SK-N-SH (cell line): ENCODE results near the gene DCANP1. TPM values are rescaled to one million over a fixed set of nuclear protein-coding genes. Genes with fewer than 3 reads are reported as not detected.
A peak's percentile ranks its signal among the peaks of the same experiment; 100 is the strongest.

ENCODE experiments used
- CTCF ChIA-PET: fragments of 300-600, 350-600 bp; formaldehyde crosslinking; extraction: SDS; loops from one replicate; lab custom pipeline; 2021; lab: Yijun Ruan, JAX
- POLR2A ChIA-PET: fragments of 350-600 bp; sonication (Branson Sonifier 250); formaldehyde crosslinking; extraction: SDS; loops from one replicate; lab custom pipeline; 2020; ENCODE audit warnings: antibody characterized with exemption, inconsistent platforms; lab: Yijun Ruan, JAX
- DNase-seq: peaks from one replicate; pipeline ENCODE4 v3.0.0; 2012
- H2AFZ ChIP-seq: fragments of 200-600 bp; sonication (generic); 2 replicates; pipeline ENCODE4 v1.8.1; 2016; ENCODE audit warnings: antibody characterized with exemption, mild to moderate bottlenecking, low read depth
- H3F3A ChIP-seq: fragments of 200-600 bp; sonication (generic); replicated peaks from 2 replicates; pipeline ENCODE3; 2016; ENCODE audit warnings: antibody characterized with exemption, mild to moderate bottlenecking; ENCODE audit not compliant: insufficient read depth
- H3K27ac ChIP-seq, 2 experiments: fragments of 200-500 bp in 1 of 2; fragments of 200-600 bp in 1 of 2; sonication (Bioruptor generic) in 1 of 2; sonication (generic), shearing (Covaris generic) in 1 of 2; 2 replicates each; pipeline versions ENCODE4 v1.5.1 to v1.6.1; 2014 to 2016; ENCODE audit warnings: low read depth in 2 of 2, inconsistent platforms in 1 of 2, low read length in 1 of 2, mild to moderate bottlenecking in 1 of 2, mixed read lengths in 1 of 2
- H3K27me3 ChIP-seq: fragments of 200-600 bp; sonication (generic), shearing (Covaris generic); 2 replicates; pipeline ENCODE4 v1.6.1; 2016; ENCODE audit warnings: mixed run types; ENCODE audit not compliant: insufficient read depth
- H3K36me3 ChIP-seq, 2 experiments: fragments of 200-500 bp in 1 of 2; fragments of 200-600 bp in 1 of 2; sonication (Bioruptor generic) in 1 of 2; sonication (generic) in 1 of 2; replicated peaks in 1 of 2; 2 replicates each; pipeline versions ENCODE3 to v1.5.1; 2014 to 2016; ENCODE audit warnings: low read length in 1 of 2, mild to moderate bottlenecking in 1 of 2; ENCODE audit not compliant: insufficient read depth in 2 of 2, control insufficient read depth in 1 of 2
- H3K4me1 ChIP-seq, 2 experiments: fragments of 200-500 bp in 1 of 2; fragments of 200-600 bp in 1 of 2; sonication (Bioruptor generic) in 1 of 2; sonication (generic), shearing (Covaris generic) in 1 of 2; 2 replicates each; pipeline versions ENCODE4 v1.5.1 to v1.6.1; 2014 to 2016; ENCODE audit warnings: low read depth in 1 of 2, low read length in 1 of 2, mixed run types in 1 of 2; ENCODE audit not compliant: insufficient read depth in 2 of 2, control insufficient read depth in 1 of 2
- H3K4me2 ChIP-seq: fragments of 200-600 bp; sonication (generic), shearing (Covaris generic); 2 replicates; pipeline ENCODE4 v1.6.1; 2017; ENCODE audit warnings: mixed run types
- H3K4me3 ChIP-seq, 2 experiments: fragments of 200-500 bp in 1 of 2; fragments of 200-600 bp in 1 of 2; sonication (Bioruptor generic) in 1 of 2; sonication (generic), shearing (Covaris generic) in 1 of 2; 2 replicates each; pipeline versions ENCODE4 v1.5.1 to v1.8.1; 2014 to 2016; ENCODE audit warnings: low read depth in 2 of 2, inconsistent platforms in 1 of 2, low read length in 1 of 2, mild to moderate bottlenecking in 1 of 2, mixed read lengths in 1 of 2, moderate library complexity in 1 of 2
- H3K79me2 ChIP-seq: fragments of 200-600 bp; sonication (generic); 2 replicates; pipeline ENCODE4 v1.8.1; 2017; ENCODE audit warnings: mild to moderate bottlenecking; ENCODE audit not compliant: insufficient read depth
- H3K9ac ChIP-seq: fragments of 200-600 bp; sonication (generic); 2 replicates; pipeline ENCODE4 v1.6.1; 2017; ENCODE audit warnings: mixed run types
- H3K9me2 ChIP-seq: fragments of 200-600 bp; sonication (generic); 2 replicates; pipeline ENCODE4 v1.6.1; 2017; ENCODE audit warnings: mixed run types
- H3K9me3 ChIP-seq: fragments of 200-600 bp; sonication (generic); 2 replicates; pipeline ENCODE4 v1.6.1; 2017; ENCODE audit warnings: mixed run types, mild to moderate bottlenecking, moderate library complexity
- H4K20me1 ChIP-seq: fragments of 200-600 bp; sonication (generic); 2 replicates; pipeline ENCODE4 v1.6.1; 2017; ENCODE audit warnings: mild to moderate bottlenecking, mixed run types; ENCODE audit not compliant: insufficient read depth
- CHD2 ChIP-seq: fragments of 150-350 bp; IDR thresholded peaks from 2 replicates; pipeline ENCODE4 v1.6.1; 2018; ENCODE audit warnings: low read length; ENCODE audit not compliant: partially characterized antibody
- FOSL2 ChIP-seq: IDR thresholded peaks from 2 replicates; pipeline ENCODE4 v1.4.0; 2012; ENCODE audit warnings: low read depth, mild to moderate bottlenecking, moderate library complexity, borderline replicate concordance
- FOXJ3 ChIP-seq: sonication (generic); formaldehyde crosslinking; IDR thresholded peaks from 2 replicates; pipeline ENCODE4 v1.5.1; 2020; ENCODE audit warnings: mild to moderate bottlenecking, missing genetic modification reagents
- FOXM1 ChIP-seq: IDR thresholded peaks from 2 replicates; pipeline ENCODE4 v1.4.0; 2012; ENCODE audit warnings: low read depth, mild to moderate bottlenecking
- GABPA ChIP-seq: IDR thresholded peaks from 2 replicates; pipeline ENCODE4 v1.4.0; 2012; ENCODE audit warnings: low read depth, mild to moderate bottlenecking
- NFIC ChIP-seq: IDR thresholded peaks from 2 replicates; pipeline ENCODE4 v1.4.0; 2012; ENCODE audit warnings: borderline replicate concordance
- NRF1 ChIP-seq: IDR thresholded peaks from 2 replicates; pipeline ENCODE4 v1.6.1; 2012; ENCODE audit warnings: low read depth, mild to moderate bottlenecking, low read length
- RAD21 ChIP-seq: IDR thresholded peaks from 2 replicates; pipeline ENCODE4 v1.6.1; 2012; ENCODE audit warnings: mild to moderate bottlenecking, low read length
- RXRA ChIP-seq: IDR thresholded peaks from 2 replicates; pipeline ENCODE4 v1.4.0; 2012; ENCODE audit warnings: low read depth, mild to moderate bottlenecking, borderline replicate concordance
- SMC3 ChIP-seq: IDR thresholded peaks from 2 replicates; pipeline ENCODE4 v1.6.1; 2012; ENCODE audit warnings: low read depth, low read length, improper control_type of control experiment
- TCF12 ChIP-seq: IDR thresholded peaks from 2 replicates; pipeline ENCODE4 v1.4.0; 2012
- TEAD4 ChIP-seq: IDR thresholded peaks from 2 replicates; pipeline ENCODE4 v1.4.0; 2012; ENCODE audit warnings: mild to moderate bottlenecking, borderline replicate concordance; ENCODE audit not compliant: insufficient read depth
- WGBS: methylation state at CpG from one replicate; pipeline ENCODE4 v1.1.6; 2017; ENCODE audit warnings: low lambda C conversion rate; 5-methylcytosine and 5-hydroxymethylcytosine counted together
- polyA plus RNA-seq, 3 experiments: library from polyadenylated mRNA; depleted of rRNA; stranded (reverse); fragments of >200 nt; gene quantifications; 2 replicates each; pipeline ENCODE4 v1.2.3, GENCODE V29; 2012
- TF ChIP-seq, protein P1 (sequence below): fragments of 200-600 bp; sonication (generic); IDR thresholded peaks from 2 replicates; pipeline ENCODE4 v1.6.1; 2017; ENCODE audit warnings: antibody characterized with exemption, mild to moderate bottlenecking, moderate library complexity
- TF ChIP-seq, protein P2 (sequence below): IDR thresholded peaks from 2 replicates; pipeline ENCODE4 v1.4.0; 2012; ENCODE audit warnings: low read depth, borderline replicate concordance
- TF ChIP-seq, protein P3 (sequence below): IDR thresholded peaks from 2 replicates; pipeline ENCODE4 v1.4.0; 2012; ENCODE audit warnings: low read depth
- TF ChIP-seq, protein P4 (sequence below): IDR thresholded peaks from 2 replicates; pipeline ENCODE4; 2012
- TF ChIP-seq, protein P5 (sequence below): fragments of 150-350 bp; IDR thresholded peaks from 2 replicates; pipeline ENCODE4 v1.6.1; 2016; ENCODE audit warnings: mild to moderate bottlenecking, low read depth, low read length
- TF ChIP-seq, protein P6 (sequence below): IDR thresholded peaks from 2 replicates; pipeline ENCODE4 v1.4.0; 2012; ENCODE audit warnings: low read depth, borderline replicate concordance

DCANP1 gene
- polyA plus RNA-seq, 1 of the 3 experiments (the other 2 are of a cell fraction), result not detected

DNA sequence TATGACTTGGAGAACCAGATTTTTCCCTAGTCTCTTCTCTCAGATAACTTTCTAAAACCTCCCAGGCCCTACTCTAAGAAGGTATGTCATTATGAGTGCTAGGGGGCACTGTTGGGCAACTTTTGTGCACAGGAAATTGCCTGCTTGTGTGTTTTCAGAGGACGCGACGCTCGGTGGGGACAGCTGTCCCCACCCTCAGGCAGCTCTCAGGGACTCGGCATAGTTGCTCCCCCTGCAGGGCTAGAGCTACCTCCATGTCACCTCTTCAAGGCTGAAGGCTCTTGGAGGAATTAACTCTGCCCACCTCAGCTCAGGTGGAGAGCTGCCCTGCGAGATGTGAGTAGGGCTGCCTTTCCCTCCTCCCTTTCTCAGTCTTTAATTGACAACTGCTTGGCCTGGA lies 15.2 kb upstream of the DCANP1 start:
- 3% methylated on average over 5 of the region's 6 CpGs for WGBS
- peak; percentile 68 for DNase-seq
- Histone ChIP-seq H3K27me3 (peaks cover 69% of the 10 kb centered on the region), H4K20me1 (no peaks in the 10 kb centered on the region), H3K4me1 (peaks cover 0 to 3% of the 10 kb centered on the region in 2 experiments; a peak in 1 of 4 replicates), H3K9ac (no peak overlapping the region), H3K4me3 (no peak overlapping the region), H3K79me2 (no peaks in the 10 kb centered on the region), H3K9me3 (no peaks in the 10 kb centered on the region), H3K9me2 (no peaks in the 10 kb centered on the region), H3F3A (no peaks in the 10 kb centered on the region), H3K27ac (no peak overlapping the region), H3K36me3 (no peaks in the 10 kb centered on the region), H3K4me2 (no peak overlapping the region), H2AFZ (no peak overlapping the region)
- ChIA-PET POLR2A (interaction anchor here (0.6 kb wide), 1 partner anchor 129 kb away, joined by 3 read pairs; no protein-coding TSS in a partner anchor), CTCF (interaction anchor here (0.8 to 18.5 kb wide), 22 partner anchors 9 to 372 kb away, joined by 3 to 791 read pairs (median 4); partner anchors contain the start of genes CXCL14, DCANP1 and TIFAB)
- no peak for TF ChIP-seq TCF12
- TF ChIP-seq SMC3, result no peak
- TF ChIP-seq RAD21, result peak; percentile 59
- TF ChIP-seq, protein P1, sequence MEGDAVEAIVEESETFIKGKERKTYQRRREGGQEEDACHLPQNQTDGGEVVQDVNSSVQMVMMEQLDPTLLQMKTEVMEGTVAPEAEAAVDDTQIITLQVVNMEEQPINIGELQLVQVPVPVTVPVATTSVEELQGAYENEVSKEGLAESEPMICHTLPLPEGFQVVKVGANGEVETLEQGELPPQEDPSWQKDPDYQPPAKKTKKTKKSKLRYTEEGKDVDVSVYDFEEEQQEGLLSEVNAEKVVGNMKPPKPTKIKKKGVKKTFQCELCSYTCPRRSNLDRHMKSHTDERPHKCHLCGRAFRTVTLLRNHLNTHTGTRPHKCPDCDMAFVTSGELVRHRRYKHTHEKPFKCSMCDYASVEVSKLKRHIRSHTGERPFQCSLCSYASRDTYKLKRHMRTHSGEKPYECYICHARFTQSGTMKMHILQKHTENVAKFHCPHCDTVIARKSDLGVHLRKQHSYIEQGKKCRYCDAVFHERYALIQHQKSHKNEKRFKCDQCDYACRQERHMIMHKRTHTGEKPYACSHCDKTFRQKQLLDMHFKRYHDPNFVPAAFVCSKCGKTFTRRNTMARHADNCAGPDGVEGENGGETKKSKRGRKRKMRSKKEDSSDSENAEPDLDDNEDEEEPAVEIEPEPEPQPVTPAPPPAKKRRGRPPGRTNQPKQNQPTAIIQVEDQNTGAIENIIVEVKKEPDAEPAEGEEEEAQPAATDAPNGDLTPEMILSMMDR, result peak; percentile 60
- no peak for TF ChIP-seq TEAD4

DNA sequence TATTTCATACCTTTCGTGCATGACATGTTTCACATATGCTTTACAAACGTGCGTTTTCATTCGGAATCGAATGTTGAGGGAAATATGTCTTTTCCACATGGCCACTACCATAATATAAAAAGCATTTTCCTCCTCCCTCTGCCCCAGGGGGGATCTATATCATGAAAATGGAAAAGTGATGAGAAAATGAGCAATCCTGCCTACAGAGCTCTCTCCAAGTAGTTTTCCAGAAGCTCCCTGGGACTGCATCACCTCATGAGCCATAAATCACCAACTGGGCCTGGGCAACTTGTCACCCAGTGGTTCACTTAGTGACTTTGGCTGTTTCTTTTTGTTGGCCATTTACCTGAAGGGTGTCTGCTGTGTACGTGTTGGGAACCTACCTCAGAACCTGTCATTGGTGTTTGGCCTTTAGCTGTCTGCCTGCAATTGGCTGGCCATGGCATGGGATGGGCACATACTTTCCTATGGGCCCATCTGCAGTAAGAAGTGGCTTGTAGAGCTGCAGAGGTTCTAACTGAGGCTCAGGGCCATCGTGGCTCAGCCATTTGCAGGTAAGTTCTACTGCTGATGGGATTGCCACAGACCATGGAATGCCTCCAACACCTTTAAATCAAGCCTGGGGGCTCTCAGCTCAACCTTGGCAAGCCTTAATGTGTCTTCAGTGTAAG lies 14.5 kb upstream of the DCANP1 start:
- Histone ChIP-seq H3K9ac (no peak overlapping the region), H3K4me3 (no peak overlapping the region), H3K9me2 (no peaks in the 10 kb centered on the region), H3K36me3 (no peaks in the 10 kb centered on the region), H4K20me1 (no peaks in the 10 kb centered on the region), H2AFZ (no peak overlapping the region)
- WGBS, result 38% methylated on average over 7 of the region's 7 CpGs
- TF ChIP-seq NFIC, result no peak
- TF ChIP-seq FOSL2, result no peak
- TF ChIP-seq GABPA, result no peak
- TF ChIP-seq FOXJ3 (CRISPR knock-in tag), result no peak
- TF ChIP-seq CHD2, result no peak
- TF ChIP-seq FOXM1, result no peak
- no peak for TF ChIP-seq NRF1
- TF ChIP-seq, protein P2, sequence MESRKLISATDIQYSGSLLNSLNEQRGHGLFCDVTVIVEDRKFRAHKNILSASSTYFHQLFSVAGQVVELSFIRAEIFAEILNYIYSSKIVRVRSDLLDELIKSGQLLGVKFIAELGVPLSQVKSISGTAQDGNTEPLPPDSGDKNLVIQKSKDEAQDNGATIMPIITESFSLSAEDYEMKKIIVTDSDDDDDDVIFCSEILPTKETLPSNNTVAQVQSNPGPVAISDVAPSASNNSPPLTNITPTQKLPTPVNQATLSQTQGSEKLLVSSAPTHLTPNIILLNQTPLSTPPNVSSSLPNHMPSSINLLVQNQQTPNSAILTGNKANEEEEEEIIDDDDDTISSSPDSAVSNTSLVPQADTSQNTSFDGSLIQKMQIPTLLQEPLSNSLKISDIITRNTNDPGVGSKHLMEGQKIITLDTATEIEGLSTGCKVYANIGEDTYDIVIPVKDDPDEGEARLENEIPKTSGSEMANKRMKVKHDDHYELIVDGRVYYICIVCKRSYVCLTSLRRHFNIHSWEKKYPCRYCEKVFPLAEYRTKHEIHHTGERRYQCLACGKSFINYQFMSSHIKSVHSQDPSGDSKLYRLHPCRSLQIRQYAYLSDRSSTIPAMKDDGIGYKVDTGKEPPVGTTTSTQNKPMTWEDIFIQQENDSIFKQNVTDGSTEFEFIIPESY, result no peak
- TF ChIP-seq, protein P3, sequence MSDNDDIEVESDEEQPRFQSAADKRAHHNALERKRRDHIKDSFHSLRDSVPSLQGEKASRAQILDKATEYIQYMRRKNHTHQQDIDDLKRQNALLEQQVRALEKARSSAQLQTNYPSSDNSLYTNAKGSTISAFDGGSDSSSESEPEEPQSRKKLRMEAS, result no peak
- TF ChIP-seq, protein P4, sequence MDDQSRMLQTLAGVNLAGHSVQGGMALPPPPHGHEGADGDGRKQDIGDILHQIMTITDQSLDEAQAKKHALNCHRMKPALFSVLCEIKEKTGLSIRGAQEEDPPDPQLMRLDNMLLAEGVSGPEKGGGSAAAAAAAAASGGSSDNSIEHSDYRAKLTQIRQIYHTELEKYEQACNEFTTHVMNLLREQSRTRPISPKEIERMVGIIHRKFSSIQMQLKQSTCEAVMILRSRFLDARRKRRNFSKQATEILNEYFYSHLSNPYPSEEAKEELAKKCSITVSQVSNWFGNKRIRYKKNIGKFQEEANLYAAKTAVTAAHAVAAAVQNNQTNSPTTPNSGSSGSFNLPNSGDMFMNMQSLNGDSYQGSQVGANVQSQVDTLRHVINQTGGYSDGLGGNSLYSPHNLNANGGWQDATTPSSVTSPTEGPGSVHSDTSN, result no peak
- no peak for TF ChIP-seq RXRA
- TF ChIP-seq, protein P5, sequence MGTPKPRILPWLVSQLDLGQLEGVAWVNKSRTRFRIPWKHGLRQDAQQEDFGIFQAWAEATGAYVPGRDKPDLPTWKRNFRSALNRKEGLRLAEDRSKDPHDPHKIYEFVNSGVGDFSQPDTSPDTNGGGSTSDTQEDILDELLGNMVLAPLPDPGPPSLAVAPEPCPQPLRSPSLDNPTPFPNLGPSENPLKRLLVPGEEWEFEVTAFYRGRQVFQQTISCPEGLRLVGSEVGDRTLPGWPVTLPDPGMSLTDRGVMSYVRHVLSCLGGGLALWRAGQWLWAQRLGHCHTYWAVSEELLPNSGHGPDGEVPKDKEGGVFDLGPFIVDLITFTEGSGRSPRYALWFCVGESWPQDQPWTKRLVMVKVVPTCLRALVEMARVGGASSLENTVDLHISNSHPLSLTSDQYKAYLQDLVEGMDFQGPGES, result no peak
- TF ChIP-seq, protein P6, sequence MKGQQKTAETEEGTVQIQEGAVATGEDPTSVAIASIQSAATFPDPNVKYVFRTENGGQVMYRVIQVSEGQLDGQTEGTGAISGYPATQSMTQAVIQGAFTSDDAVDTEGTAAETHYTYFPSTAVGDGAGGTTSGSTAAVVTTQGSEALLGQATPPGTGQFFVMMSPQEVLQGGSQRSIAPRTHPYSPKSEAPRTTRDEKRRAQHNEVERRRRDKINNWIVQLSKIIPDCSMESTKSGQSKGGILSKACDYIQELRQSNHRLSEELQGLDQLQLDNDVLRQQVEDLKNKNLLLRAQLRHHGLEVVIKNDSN, result no peak
- TF ChIP-seq, all 33 proteins: peak for 0
- Histone ChIP-seq H3F3A (no peaks in the 10 kb centered on the region), H3K27ac (no peak overlapping the region), H3K9me3 (no peaks in the 10 kb centered on the region), H3K4me1 (peaks cover 0 to 3% of the 10 kb centered on the region in 2 experiments; a peak in 1 of 4 replicates), H3K27me3 (peaks cover 69% of the 10 kb centered on the region), H3K4me2 (no peak overlapping the region), H3K79me2 (no peaks in the 10 kb centered on the region)
- CTCF ChIA-PET, result interaction anchor here (0.5 to 18.5 kb wide), 22 partner anchors 9 to 1073 kb away, joined by 3 to 791 read pairs (median 4); partner anchors contain the start of genes CXCL14, DCANP1 and TIFAB
- POLR2A ChIA-PET, result interaction anchor here (0.6 kb wide), 1 partner anchor 130 kb away, joined by 3 read pairs; no protein-coding TSS in a partner anchor
- no peak for DNase-seq
